HG02885 (cell line): ENCODE measurements around the gene PLD5.
A peak's percentile ranks its signal among the peaks of the same experiment; 100 is the strongest.
"Not testable (repeated sequence)": the region's sequence is repeated elsewhere in the genome, so short reads cannot be mapped to it uniquely, and the experiment has no call there.

ENCODE experiments used
- ATAC-seq: cut with Tn5 transposase; IDR thresholded peaks from one replicate; pipeline ENCODE4 v1.9.1; 2021; ENCODE audit warnings: mild to moderate bottlenecking; ENCODE audit not compliant: unreplicated experiment, poor library complexity

PLD5 gene

DNA sequence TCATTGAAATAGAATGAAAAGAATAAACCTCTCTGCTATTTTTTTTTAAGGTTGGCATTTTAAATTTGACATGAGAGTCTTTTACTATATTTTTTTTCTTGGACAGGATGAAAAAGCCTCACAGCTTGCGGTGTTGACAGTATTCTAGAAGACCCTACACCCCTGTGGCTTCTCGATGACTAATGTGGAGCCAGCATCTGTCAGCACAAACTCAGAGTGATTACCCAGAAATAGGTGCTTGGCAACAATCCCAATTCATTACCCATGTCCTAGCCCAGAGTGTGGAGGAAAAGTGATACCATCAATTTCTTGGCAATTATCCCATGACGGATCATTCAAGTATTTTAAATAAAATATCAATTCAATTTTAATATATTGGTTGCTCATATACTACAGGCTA lies 338.8 kb downstream of the PLD5 start:
- ATAC-seq = peak; percentile 37

DNA sequence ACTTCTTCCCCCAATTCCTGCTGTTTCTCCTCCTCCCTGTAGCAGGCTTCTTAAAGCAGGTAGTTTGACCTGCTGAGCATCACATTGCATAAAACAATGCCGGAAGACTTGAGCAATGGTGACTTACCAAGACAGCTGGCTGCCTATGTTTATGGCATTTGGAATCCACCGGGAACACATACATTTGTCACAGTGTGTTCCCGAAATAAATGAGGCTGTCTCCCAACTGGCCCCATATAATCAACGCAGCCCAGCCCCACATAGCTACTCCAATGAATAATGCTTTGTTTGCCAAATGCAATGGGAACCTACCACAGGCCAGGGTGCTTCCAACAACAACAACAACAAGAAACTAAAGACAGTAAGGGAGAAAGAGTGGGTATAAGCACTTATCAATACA lies 339.5 kb downstream of the PLD5 start:
- ATAC-seq = no peak

DNA sequence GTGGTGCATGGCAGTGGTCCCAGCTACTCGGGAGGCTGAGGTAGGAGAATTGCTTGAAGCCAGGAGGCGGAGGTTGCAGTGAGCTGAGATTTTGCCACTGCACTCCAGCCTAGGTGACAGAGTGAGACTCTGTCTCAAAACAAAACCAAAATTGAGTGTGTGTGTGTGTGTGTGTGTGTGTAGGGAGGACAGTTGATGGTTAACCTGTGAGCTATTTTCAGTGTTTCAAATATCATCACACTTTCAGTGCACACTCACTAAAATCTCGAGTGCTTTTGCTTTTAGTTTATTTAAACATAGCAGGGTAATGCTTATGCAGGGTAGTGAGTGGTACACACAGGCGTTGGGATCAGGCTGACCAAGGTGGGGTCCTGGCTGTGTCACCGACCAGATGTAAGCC lies 344.7 kb downstream of the PLD5 start:
- ATAC-seq = peak; percentile 78

DNA sequence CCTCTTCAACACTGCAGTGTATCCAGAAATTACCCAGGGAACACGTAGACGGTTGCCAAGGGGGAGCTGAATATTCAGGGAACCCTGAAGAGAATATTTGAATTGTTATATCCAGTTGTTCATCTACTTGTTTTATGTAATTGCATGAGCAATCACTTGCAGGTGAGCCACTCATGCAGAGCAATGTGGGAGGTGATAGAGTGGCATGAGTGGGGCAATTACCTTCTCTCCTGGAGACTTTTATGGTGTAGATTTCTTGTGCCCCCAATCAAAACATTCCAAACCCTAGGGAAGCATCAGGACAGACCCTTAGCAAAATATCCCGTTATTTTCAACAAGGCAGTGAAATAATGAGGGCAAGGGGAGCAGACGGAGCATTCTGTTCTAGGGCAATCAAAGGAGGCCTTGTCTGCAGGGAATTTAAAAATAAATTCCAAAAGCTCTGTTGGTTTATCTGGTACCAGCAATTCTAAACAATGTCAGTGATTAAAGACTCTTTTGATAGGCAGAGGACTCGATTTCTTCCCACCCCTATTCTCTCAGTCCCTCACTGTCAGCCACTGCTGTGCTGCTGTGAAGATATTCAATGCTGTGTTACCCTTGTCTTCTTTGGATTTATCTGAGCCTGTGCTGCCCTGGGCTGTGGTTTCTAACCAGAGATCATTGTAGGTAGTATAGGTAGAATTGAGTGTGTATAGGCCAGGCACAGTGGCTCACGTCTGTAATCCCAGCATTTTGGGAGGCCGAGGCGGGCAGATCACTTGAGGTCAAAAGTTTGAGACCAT lies 345.4 kb downstream of the PLD5 start:
- ATAC-seq = no peak

DNA sequence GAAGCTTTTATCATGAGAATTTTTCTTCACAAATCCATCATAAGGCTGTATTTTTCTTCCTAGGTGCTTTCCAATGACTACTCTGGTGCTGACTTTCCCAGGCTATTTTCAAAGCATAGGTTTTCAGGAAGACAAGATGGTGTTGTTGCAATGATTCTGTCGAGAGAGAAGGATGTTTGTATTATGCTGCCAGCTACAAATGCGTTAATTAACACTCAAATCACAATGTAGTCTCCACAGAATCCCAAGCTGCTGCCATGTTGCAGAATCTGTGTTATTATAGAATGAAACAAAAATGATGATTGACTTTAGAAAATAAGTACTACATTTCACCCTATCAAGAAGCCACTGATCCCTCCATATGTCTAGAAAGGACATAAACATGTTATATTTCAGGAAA lies 346.1 kb downstream of the PLD5 start:
- ATAC-seq = no peak

DNA sequence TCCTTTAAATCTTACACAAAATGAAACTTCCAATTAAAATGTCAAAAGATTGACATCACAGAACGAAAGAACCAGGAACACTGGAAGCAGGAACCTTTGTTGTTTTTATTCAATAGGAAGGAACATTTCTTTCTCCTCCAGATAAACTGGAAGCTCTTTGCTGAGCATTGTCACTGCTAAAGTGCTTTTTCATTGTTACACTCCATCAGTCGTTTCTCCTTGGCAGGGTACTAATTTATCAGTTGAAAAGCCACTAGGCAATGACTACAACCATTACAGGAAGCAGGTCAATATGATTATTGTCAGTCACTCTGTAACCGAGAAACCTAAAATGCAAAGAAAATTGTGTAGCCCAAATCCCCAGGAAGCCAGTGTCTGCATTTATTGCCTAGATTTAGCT lies 362.4 kb downstream of the PLD5 start:
- no peak for ATAC-seq

DNA sequence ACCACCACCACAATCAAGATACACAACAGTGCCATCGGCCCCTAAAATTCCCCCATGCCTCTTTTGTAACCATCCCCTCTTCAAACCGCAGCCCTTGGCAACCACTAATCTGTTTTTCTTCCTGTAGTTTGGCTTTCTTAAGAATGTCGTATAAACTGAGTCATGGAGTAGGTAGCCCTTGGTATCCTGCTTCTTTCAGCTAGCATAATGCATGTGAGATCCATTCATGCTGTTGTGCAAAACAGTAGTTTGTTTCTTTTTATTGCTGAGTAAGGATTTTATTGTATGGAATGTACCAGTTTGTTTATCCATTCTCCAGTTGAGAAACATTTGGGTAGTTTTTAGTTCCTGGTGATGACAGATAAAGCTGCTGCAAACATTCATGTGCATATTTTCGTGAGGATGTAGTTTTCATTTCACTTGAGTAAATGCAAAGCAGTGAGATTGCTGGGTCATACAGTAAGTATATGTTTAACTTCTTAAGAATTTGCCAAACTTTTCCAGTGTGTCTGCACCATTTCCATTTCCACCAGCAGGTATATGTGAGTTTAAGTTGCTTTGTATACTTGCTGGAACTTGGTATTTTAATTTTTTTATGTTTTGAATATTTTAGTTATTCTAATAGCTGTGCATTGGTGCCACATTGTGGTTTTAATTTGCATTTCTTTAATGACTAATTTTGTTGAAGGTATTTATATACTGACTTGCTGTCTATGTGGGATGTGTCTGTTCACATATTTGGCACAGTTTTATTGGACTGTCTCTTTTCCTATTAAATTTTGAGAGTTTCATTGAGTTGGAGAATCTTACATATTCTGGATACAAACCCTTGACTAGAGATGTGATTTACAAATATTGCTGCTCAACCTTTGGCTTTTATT lies 377.2 kb downstream of the PLD5 start:
- ATAC-seq = no peak

DNA sequence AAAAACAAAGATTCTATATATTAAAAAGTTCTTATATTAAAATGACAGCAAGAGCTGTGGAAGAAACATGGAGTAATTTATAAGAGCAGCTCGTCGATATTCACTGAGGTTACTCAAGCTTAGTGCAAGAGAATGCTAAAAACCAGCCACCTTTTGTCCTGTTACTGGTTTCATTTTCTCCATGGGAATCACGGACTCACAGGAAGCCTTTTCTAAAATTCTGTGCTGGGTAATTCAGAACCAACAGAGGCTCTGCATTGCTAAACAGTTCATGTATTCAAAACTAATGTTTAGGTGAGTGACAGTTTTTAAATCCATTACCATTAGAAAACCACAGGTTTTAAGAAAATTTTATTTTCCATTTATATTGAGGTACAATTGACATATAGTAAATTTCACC lies 377.8 kb downstream of the PLD5 start:
- no peak for ATAC-seq

DNA sequence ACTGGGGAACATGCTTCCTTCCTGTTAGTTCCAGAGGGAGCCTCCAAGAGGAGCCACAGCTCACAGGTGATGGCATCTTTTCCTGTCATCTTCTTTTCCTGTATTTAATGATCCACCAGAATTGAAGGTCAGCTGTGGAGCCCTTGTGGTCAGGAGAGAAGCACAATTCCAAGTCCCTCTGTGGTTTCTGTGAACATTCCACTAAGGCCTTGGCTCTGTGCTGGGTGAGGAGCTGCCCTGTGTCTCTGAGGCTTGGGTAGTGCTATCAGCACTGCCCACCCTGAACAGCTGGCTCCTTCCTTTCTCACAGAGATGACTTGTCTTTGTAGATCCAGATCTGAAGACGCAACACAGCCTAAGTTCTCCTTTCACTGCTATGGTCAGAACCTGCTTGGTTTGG lies 383.7 kb downstream of the PLD5 start:
- no peak for ATAC-seq

DNA sequence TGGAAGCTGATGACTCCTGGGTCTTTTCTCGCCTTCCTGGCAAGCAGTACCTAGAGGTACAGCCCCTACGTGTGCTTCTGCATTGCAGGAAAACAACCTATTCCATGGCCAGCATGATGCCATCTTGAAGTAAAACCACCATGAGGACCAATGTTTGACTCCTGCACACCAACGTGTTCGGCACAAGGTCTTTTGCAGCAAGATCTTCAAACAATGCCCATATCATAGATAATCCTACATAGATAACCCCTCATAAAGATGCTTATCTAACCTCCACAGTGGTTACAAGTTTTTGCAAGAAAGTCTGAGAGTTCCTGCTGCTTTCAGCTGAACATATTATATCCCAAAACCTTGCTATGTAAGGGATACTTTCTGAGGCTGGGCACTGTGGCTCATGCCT lies 384.5 kb downstream of the PLD5 start:
- no peak for ATAC-seq

DNA sequence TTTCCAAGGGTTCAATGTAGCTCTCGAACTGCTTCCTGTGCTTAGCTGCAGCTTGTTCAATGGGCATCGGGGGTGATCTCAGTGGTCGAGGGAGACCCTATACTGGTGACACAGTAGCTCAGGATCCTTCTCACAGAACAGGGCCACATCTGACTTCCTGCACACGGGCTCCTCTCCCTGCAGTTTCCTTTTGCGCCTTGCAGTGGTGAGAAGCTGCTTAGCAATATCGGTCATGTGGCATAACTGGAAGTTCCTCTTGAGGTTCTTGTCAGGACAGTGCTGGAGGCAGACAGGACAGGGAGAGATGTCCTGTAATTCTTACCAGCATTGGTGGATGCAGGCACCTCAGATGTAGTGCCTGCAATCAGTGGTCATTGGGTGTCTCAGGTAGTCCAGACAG lies 385.1 kb downstream of the PLD5 start:
- ATAC-seq = peak; percentile 51

DNA sequence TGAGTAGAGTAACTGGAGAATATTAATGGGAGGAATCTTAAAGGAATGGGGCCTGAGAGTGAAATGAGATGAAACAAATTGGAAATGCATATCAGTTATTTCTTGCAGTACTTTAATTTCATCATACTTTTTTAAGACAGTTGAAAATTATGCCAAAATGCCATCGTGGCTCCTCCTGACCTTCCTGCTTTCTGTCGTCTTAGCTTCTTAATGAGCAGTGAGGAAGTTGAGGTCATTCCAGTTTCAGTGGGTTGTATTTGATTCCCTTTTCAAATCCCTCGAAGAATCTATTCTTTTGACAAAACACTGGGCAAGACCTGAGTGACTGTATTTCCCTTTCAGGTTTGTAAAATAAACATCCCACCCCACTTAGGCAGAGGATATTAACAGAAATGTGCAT lies 390.7 kb downstream of the PLD5 start:
- no peak for ATAC-seq

DNA sequence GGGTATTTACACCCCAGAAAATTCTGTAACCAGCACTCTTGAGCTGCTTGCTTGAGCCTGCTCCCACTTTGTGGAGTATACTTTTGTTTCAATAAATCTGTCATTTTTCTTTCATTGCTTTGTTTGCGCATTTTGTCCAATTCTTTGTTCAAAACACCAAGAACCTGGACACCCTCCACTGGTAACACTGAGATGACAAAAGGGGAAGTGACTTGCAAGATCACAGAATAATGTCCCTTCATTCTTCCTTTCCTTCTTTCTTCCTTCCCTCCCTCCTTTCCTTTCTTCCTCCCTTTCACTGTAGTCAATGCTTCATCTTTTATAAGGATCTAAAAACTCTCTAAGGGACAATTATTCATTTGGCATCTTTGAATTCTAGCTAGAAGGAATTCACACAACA lies 391.1 kb downstream of the PLD5 start:
- ATAC-seq = no peak

DNA sequence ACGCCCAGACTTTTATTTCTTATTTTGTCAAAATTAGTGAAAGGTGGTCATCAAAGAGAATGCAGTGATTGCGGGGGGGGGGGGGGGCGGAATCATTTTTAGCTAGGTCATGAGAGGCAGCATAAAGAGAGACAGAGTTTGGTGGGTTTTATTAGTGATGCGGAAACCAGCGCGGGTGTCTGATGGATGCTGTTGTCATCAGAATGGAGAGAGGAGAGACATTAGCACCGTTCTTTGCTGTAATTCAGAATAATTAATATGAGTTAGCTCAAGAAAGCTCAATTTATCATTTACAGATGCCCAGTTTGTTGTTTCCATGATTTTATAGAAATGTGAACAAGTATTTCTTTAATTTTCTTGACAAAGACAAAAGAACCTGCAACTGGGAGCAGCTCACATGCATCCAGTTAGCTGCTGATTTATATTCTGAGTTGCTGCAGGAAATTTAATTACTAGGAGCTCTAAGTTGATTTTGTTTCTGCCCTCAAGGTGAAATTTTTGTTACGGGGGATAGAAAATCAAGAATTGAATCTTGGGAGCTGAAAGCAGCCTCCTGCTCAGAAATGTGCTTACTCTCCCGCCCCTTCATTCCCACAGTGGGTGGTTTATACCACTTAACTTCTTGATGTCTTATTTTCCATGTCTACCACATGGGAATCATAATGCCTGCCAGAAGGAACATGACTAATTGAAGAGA lies 392.2 kb downstream of the PLD5 start:
- no peak for ATAC-seq

DNA sequence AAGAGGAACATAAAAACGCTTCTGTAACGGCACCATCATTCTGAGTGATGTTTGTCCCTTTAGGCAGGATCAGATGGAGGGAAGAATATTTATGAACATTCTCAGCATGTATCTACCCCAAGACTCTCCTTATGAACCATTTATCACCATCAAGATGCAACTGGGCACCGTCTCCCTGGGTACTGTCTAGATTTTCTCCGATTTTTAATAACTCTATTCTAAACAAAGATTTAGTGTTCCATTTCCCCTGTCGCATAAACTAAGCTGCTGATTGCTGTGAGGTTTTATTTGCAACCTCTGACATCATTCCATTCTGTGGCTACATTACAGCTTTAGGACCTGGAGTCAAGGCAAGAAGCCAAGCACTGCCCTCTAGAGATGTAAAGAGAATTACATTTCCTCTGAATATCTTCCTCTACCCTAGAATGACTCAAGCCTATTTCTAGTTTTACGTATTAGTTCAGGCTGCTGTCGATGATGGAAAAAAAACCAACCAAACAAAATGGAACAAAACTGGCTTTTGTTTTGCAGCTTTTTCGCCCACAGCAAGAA lies 395.5 kb downstream of the PLD5 start:
- ATAC-seq = peak; percentile 66

DNA sequence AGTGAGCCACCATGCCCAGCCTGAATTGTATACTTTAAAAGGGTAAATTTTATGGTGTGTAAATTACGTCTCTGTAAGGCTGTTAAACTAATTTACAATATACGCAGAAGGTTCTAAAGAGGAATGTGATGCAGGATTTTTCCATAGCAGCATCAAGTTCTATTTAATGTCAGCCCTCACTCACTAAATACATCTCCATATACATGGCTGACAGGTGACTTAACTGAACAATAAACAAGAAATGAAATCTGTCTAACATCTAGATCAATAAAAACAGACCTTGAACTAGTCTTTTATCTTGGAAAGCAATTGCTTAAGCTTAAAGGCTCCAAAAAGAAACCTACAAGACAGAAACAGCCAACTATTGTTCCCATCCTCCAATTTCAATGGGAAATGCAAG lies 404.1 kb downstream of the PLD5 start:
- ATAC-seq = no peak

DNA sequence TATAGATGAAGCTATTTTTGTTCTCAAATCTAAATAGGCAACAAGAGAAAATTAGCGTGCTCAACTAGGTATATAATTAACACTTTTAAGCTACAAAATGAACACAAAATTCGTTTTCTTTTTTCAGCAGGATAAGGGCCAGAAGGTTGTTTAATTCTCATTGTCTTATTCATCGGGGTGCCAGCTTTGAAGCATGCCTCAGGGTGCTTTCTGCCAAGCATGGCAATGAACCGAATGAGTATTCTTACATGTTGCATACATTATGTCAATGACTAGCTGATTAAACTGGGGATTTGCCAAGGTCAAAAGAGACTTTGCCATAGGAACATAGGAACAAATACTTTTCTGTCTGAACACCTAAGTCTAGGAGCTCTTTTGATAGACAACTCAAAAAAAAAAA lies 423.6 kb downstream of the PLD5 start:
- no peak for ATAC-seq

DNA sequence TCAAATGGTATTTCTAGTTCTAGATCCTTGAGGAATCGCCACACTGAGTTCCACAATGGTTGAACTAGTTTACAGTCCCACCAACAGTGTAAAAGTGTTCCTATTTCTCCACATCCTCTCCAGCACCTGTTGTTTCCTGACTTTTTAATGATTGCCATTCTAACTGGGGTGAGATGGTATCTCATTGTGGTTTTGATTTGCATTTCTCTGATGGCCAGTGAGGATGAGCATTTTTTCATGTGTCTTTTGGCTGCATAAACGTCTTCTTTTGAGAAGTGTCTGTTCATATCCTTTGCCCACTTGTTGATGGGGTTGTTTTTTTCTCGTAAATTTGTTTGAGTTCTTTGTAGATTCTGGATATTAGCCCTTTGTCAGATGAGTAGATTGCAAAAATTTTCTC lies 427.2 kb downstream of the PLD5 start:
- ATAC-seq = not testable (repeated sequence)

DNA sequence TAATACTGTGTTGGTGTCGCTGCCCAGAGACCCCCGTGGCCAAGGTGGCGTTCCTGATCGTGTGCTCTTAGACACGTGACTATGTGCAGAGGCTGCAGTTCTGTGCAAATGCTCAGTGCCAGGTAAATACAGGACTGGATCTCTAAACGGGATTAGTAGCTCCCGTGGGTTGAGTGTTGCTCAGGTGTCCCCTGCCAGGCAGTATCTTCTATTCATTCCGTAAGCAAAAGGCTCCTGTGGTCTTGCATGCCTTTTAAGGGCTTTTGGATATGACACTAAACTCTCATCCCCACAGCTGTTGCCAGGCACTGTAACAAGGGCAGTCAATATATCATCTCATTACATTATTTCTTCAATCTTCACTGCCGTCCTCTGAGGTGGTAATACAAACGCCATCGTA lies 431.4 kb downstream of the PLD5 start:
- ATAC-seq = no peak

DNA sequence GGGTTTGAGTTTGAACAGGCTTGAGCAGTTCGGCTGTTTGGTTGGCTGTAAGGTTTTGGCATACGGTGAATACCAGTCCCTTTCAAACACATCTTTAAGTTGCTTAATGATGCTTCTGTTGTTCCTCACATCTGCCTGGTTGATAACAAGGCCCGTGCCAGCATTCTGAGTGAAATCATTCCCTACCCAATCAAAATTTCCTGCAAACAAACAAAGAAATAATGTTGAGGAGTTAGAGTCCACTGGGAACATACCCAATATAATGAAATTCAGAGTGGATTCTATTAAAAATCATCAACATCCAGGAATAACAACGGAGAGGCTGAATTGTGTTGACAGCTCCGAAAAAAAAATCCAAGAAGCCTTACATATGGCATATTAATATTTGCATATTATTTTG lies 434.6 kb downstream of the PLD5 start:
- ATAC-seq = no peak

DNA sequence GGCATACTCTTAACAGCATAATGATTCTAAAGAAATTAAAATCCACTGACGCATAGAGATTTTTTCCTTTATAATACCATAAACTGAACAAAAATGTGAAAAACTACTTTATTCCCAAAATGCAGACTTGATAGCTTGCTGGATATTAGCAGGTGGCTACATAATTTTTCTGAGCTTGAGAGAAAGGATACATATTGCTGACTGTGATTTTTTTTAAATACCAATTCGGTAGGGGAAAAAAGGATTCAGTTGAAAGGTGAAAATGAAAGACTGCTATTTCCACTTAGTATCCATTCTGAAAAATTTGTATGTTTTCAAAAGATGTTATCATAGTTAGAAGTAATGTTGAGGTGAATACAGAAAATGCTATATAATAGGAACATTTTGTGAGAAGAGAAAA lies 435.6 kb downstream of the PLD5 start:
- no peak for ATAC-seq
